Measurements from ENCODE around the gene COL19A1. TPM values are rescaled to one million over a fixed set of nuclear protein-coding genes. Genes with fewer than 3 reads are reported as not detected.
"Not testable (repeated sequence)": the region's sequence is repeated elsewhere in the genome, so short reads cannot be mapped to it uniquely, and the experiment has no call there.

Gene COL19A1
- 0.09 and 0.14 TPM in 2 replicates for total RNA-seq

DNA sequence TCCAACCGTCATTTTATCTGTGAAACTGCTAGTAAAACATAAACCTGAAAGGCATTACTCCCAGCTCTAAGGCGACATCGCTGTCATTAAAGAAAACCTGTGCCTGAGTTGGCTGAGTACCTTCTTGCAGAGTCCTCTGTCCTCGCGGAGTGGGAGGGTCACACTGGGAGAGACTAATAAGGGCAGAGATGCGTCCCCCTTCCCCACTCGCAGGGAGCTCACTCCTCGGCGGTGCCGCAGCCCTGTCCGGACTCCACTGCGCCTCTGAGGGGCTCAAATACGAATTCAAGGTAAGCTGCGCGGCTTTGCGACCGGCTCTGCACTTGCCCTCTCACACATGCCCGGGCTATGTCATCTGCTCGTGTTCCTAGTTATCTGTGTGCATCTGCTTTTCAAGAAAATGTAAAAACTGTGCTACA, at the start of gene COL19A1:
TSS of gene COL19A1 (plus strand) at position 206 of the 419 bp plus-strand sequence. CDS start 13,012 bp downstream, outside the sequence.
- intact Hi-C loops (cut with micrococcal nuclease), result loop anchor here (2.0 to 10.0 kb wide), 5 partner anchors 32 to 546 kb away; partner anchors contain the start of gene FAM135A

DNA sequence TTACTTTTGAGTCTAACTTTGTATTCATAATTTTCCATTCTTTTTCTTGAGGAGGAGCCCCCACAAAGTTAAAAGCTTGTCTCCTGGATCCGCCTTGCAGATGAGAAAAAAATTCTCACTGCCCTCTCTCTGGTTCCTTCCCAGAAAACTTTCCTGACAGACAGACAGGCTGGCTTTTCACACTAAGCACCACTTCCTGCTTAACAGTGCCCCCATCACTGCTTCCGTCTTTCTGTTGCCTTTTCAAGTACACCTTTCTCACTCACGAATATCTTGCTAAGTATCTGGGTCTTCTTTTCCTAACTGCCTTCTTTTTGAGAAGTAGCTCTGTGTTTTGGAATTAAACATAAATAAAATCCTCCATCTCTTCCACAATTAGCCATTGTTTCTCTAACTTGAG, 49.8 kb upstream of the COL19A1 start:
- intact Hi-C loops (cut with micrococcal nuclease), result loop anchor here (1.0 to 2.0 kb wide), 2 partner anchors 20 to 50 kb away; partner anchors contain the start of gene COL19A1

- intact Hi-C loops (cut with micrococcal nuclease), result loop anchor here (2.0 kb wide), 1 partner anchor 49 kb away; the partner anchor contains the start of gene COL19A1
Observed at GRCh38 chr6:69817358-69817757, 49.0 kb upstream of the COL19A1 start.

GRCh38 chr6:69818223-69818930, 48.0 kb upstream of the COL19A1 start:
- intact Hi-C loops (cut with micrococcal nuclease), result no loop called here

DNA sequence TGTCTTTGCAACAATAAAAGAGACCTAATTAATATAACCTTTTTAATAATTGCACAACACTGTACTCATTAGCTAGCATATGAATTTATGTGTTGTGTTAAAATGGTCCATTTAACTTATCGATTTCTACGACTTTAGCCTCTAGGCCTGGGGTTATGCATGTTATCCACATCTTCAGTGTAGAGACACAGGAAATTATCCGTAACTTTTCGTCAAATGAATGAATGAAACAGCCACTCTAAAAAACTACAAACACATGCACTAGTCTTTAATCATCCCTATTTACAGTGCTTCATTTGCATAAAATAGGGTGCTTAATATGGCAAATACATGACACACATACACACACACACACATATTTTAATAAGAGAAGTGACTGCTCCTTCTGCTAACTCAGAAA, 47.2 kb upstream of the COL19A1 start:
- intact Hi-C loops (cut with micrococcal nuclease), result no loop called here

- intact Hi-C loops (cut with micrococcal nuclease), result no loop called here
Observed at GRCh38 chr6:69820018-69820417, 46.3 kb upstream of the COL19A1 start.

GRCh38 chr6:69820438-69820837, 45.9 kb upstream of the COL19A1 start:
- intact Hi-C loops (cut with micrococcal nuclease), result no loop called here

DNA sequence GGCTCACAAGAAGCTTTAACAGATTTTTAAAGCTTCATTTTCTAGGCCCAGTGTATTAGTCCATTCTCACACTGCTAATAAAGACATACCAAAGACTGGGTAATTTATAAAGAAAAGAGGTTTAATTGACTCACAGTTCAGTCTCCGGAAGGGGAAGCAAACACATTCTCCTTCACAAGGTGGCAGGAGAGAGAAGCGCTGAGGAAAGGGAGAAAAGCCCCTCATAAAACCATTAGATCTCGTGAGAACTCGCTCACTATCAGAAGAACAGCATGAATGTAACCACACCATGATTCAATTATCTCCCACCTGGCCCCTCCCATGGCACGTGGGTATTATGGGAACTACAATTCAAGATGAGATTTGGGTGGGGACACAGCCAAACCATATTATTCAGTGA, 42.0 kb upstream of the COL19A1 start:
- intact Hi-C loops (cut with micrococcal nuclease), result not testable (repeated sequence)

- intact Hi-C loops (cut with micrococcal nuclease), result no loop called here
Observed at GRCh38 chr6:69825904-69826303, 40.5 kb upstream of the COL19A1 start.

DNA sequence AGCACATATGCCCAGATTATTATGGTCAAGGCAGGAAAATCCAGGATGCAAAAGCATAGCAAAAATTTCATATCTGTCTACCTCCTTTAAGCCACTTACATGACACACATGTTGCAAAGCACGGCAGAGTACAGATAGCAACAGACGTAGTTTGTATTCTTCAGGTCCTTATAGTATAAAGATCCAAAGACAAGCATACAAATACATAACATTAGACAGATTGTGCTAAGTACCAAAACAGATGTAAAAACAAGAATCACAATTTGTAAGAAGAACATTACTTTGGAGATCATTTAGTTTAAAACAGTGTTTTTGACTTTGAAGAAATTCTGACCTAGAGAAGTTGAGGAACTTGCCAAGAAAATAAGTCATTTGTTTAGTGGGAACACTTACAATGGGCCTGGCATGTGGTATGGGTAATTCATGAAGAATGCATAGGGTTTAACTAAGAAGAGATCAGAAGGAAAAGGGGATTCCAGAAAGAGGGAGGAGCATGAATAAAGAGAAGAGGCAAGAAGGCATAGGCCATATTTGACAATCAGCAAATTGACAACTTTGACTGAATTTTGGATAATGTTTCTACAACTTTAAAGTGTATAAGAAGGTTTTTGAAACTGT, 39.0 kb upstream of the COL19A1 start:
- intact Hi-C loops (cut with micrococcal nuclease), result no loop called here

- intact Hi-C loops (cut with micrococcal nuclease), result no loop called here
Observed at GRCh38 chr6:69832558-69832957, 33.8 kb upstream of the COL19A1 start.

- intact Hi-C loops (cut with micrococcal nuclease), result loop anchor here (2.0 kb wide), 1 partner anchor 31 kb away; the partner anchor contains the start of gene COL19A1
Observed at GRCh38 chr6:69835414-69836179, 30.8 kb upstream of the COL19A1 start.

DNA sequence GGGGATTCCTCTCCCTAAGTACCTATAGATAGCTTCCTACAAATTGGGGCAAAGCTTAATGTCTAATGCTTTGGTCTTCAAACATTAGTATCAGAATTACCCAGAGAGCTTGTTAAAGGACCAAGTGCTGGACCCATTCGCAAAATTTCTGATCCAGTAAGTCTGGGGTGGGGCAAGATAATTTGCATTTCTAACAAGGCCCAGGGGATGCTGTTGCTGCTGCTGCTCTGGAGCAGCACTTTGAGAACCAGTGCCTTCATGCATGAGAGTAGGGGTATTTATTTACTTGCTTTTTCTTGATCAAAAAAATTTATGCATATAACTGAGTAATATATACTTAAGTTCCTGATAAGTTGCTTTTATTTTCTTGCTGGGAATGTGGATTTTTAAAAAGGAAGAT, 24.5 kb upstream of the COL19A1 start:
- intact Hi-C loops (cut with micrococcal nuclease), result no loop called here

GRCh38 chr6:69843189-69843588, 23.2 kb upstream of the COL19A1 start:
- intact Hi-C loops (cut with micrococcal nuclease), result no loop called here

- intact Hi-C loops (cut with micrococcal nuclease), result no loop called here
Observed at GRCh38 chr6:69846312-69846711, 20.0 kb upstream of the COL19A1 start.

GRCh38 chr6:69846770-69847491, 19.4 kb upstream of the COL19A1 start:
- intact Hi-C loops (cut with micrococcal nuclease), result no loop called here

DNA sequence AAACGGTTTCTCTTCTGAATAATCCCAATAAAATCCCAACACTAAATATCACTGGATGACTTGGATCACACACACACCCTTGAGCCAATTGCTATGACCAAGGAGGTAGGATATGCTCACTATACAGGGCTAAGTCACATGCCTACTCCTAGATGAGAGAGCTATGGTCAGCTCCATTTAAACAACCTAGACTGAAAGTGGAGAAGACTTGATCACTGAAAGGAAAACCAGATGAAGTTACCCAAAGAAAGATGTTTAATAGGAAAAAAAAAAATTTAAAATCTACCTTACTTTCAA, 18.9 kb upstream of the COL19A1 start:
- intact Hi-C loops (cut with micrococcal nuclease), result no loop called here

GRCh38 chr6:69848552-69848951, 17.8 kb upstream of the COL19A1 start:
- intact Hi-C loops (cut with micrococcal nuclease), result no loop called here

DNA sequence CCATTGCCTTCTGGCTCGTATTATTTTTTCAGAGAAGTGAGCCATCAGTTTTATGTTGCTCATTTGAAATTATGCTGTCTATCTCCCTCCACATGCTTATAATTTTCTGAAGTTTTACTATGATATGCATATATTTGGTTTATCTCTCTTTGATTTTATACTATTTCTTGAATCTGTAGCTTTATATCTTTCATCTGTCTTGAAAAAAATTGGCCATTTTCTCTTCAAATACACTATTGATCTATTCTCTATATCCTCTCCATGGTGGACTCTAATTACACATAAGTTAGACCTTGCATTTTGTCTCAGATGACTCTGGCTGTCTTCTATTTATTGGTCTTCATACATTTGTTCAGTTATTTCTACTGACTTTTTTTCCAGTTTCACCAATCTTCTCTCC, 13.7 kb upstream of the COL19A1 start:
- intact Hi-C loops (cut with micrococcal nuclease), result no loop called here

GRCh38 chr6:69861986-69862385, 4.4 kb upstream of the COL19A1 start:
- intact Hi-C loops (cut with micrococcal nuclease), result loop anchor here (10.0 kb wide), 1 partner anchor 277 kb away; no protein-coding TSS in a partner anchor

DNA sequence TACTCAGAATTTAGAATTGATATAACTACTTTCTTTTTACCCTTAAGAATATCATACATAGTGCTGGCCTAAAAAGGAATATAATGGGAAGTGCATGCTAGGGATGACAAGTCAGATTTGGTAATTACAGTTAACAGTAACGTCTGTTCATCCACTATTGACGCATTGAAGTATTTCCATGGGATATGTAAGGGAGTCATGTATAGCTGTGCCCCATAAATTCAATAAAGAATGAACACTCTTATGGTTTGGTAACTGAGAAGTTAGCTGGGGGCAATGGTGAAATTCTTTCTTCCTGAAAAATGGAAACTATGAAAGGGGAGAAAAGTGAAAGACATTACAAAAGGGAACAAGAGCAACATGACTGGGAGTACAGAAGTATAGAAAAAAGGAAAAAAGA, 2.6 kb upstream of the COL19A1 start:
- intact Hi-C loops (cut with micrococcal nuclease), result loop anchor here (10.0 kb wide), 1 partner anchor 279 kb away; no protein-coding TSS in a partner anchor

All from T-helper 2 cell treated with Interferon-gamma antibody and Interleukin-4, amounts not matched to agents 100 ng/mL and 5 ng/mL, for 36 hours (primary cell).